HL-60 (cell line): ENCODE measurements around the gene PTPN7.

Experiments
- DNase-seq, 2 experiments: peaks; one replicate each; pipeline ENCODE4 v3.0.0-alpha.2; 2010 to 2020; ENCODE audit warnings: low read depth in 1 of 2, low spot score in 1 of 2
- H3K27ac ChIP-seq: fragments of 250-450 bp; sonication (Bioruptor Pico); replicated peaks from 2 replicates; pipeline ENCODE4 v1.5.1; 2020; ENCODE audit warnings: mild to moderate bottlenecking, moderate library complexity
- H3K27me3 ChIP-seq: fragments of 250-450 bp; sonication (Bioruptor Pico); 2 replicates; pipeline ENCODE4 v1.5.1; 2021; ENCODE audit warnings: mild to moderate bottlenecking, moderate library complexity; ENCODE audit not compliant: insufficient read depth, poor library complexity, severe bottlenecking
- H3K4me3 ChIP-seq: replicated peaks from 2 replicates; pipeline ENCODE4 v1.5.1; 2011; ENCODE audit warnings: mild to moderate bottlenecking, control low read depth, low read length; ENCODE audit not compliant: insufficient read depth
- GABPA ChIP-seq: IDR thresholded peaks from 2 replicates; pipeline ENCODE4 v1.6.1; 2012; ENCODE audit warnings: low read depth
- POLR2AphosphoS5 ChIP-seq: IDR thresholded peaks from 2 replicates; pipeline ENCODE4 v1.6.1; 2012; ENCODE audit warnings: low read depth
- SPI1 ChIP-seq: IDR thresholded peaks from 2 replicates; pipeline ENCODE4 v1.6.1; 2012; ENCODE audit warnings: low read depth, mild to moderate bottlenecking, borderline replicate concordance
- TF ChIP-seq, protein P1 (sequence below): IDR thresholded peaks from one replicate; pipeline ENCODE4 v1.5.1; 2011; ENCODE audit warnings: low read length, control low read depth, inconsistent platforms; ENCODE audit not compliant: insufficient read depth
- TF ChIP-seq, protein P2 (sequence below): IDR thresholded peaks from 2 replicates; pipeline ENCODE4 v1.6.1; 2012; ENCODE audit warnings: low read depth; ENCODE audit not compliant: insufficient replicate concordance

PTPN7 gene

DNA sequence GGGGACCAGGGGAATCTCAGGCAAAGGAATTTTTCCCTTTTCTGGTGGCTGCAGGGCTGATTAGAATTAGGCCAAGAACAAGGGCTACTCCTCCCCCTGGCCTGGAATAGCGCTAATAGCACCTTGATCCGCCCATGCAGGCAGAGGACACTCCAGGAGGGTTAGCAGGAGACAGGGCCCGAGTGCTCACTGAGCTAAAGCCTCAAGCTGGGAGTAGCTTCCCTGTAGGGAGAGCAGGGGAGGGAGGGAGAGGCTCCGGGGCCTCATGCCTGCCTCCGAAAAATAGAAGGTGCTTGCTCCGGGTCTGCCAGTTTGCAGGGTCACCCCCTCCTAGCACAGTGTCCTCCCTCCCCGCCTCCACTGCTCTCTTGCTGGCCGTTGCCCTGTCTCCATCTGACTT is 3.8 kb downstream of the PTPN7 start:
- DNase-seq: no peak

DNA sequence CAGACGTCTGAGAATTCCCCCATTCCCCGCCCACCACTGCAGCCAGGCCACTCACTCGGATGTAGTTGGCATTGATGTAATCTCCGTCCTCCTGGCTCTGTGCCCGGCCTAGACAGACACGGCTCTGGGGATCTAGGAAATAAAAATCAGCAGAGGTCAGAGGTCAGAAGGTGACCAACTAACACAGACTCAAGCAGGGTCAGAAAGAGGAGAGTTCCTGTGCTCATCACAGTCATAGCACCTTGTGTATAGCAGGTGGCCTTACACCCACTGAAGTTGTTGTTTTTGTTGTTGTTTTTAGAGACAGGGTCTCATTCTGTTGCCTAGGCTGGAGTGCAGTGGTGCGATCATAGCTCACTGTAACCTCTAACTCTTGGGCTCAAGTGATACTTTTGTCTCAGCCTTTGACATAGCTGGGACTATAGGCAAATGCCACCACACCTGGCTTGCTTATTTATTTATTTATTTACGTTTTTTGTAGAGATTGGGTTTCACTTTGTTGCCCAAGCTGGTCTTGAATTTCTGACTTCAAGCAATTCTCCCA is 4.9 kb downstream of the PTPN7 start:
- Histone ChIP-seq H3K4me3 (no peak overlapping the region), H3K27ac (no peak overlapping the region; the same call in 1 of the 2 replicates), H3K27me3 (no peaks in the 10 kb centered on the region)
- TF ChIP-seq, protein P1, sequence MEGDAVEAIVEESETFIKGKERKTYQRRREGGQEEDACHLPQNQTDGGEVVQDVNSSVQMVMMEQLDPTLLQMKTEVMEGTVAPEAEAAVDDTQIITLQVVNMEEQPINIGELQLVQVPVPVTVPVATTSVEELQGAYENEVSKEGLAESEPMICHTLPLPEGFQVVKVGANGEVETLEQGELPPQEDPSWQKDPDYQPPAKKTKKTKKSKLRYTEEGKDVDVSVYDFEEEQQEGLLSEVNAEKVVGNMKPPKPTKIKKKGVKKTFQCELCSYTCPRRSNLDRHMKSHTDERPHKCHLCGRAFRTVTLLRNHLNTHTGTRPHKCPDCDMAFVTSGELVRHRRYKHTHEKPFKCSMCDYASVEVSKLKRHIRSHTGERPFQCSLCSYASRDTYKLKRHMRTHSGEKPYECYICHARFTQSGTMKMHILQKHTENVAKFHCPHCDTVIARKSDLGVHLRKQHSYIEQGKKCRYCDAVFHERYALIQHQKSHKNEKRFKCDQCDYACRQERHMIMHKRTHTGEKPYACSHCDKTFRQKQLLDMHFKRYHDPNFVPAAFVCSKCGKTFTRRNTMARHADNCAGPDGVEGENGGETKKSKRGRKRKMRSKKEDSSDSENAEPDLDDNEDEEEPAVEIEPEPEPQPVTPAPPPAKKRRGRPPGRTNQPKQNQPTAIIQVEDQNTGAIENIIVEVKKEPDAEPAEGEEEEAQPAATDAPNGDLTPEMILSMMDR: no peak
- TF ChIP-seq, protein P2, sequence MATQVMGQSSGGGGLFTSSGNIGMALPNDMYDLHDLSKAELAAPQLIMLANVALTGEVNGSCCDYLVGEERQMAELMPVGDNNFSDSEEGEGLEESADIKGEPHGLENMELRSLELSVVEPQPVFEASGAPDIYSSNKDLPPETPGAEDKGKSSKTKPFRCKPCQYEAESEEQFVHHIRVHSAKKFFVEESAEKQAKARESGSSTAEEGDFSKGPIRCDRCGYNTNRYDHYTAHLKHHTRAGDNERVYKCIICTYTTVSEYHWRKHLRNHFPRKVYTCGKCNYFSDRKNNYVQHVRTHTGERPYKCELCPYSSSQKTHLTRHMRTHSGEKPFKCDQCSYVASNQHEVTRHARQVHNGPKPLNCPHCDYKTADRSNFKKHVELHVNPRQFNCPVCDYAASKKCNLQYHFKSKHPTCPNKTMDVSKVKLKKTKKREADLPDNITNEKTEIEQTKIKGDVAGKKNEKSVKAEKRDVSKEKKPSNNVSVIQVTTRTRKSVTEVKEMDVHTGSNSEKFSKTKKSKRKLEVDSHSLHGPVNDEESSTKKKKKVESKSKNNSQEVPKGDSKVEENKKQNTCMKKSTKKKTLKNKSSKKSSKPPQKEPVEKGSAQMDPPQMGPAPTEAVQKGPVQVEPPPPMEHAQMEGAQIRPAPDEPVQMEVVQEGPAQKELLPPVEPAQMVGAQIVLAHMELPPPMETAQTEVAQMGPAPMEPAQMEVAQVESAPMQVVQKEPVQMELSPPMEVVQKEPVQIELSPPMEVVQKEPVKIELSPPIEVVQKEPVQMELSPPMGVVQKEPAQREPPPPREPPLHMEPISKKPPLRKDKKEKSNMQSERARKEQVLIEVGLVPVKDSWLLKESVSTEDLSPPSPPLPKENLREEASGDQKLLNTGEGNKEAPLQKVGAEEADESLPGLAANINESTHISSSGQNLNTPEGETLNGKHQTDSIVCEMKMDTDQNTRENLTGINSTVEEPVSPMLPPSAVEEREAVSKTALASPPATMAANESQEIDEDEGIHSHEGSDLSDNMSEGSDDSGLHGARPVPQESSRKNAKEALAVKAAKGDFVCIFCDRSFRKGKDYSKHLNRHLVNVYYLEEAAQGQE: no peak
- no peak for TF ChIP-seq SPI1
- no peak for TF ChIP-seq GABPA
- TF ChIP-seq POLR2AphosphoS5: no peak; the same call in 1 of the 2 replicates
- peak in 1 of 2 experiments; percentile 45 for DNase-seq

More for the DNA sequence above, 3.8 kb downstream of the PTPN7 start:
- H3K27ac ChIP-seq: no peak overlapping the region; the same call in 1 of the 2 replicates
- H3K4me3 ChIP-seq: peak overlapping the region; percentile 56
- TF ChIP-seq, protein P1: no peak
- TF ChIP-seq, protein P2: no peak
- no peak for TF ChIP-seq SPI1
- H3K27me3 ChIP-seq: no peaks in the 10 kb centered on the region

DNA sequence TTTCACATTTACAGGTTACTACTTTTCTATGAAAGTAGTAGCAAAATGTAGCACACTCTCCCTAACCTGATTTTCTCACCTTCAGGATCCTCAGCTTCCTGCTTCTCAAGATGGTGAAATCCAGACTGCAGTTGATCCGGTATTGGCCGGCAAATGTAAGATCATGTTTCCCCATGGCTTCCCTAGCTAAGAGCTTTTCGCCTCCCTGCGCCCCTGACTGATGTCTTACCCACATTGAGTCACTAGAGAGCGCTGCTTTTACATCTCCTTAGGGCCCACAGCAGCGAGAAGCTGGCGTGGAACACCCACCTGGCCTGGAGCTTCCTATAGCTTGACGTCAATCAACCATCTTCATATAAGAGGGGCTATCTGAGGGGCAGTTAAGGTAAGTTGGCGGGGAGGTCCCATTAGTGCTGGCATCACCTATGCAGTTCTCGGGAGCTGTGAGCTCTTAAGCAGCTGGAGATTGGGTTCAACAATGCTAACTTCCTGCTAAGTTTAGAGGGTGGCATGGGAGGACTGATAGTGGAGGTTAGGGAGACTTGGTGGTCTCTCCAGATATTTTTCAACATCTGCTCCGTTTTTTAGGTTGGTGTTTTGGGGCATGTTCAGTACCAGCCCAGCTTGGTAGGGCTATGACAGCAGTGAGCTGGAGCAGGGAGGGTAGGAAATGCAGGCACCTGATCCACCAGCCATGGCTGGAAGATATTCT is 5.5 kb downstream of the PTPN7 start:
- TF ChIP-seq, protein P1: peak; percentile 31
- TF ChIP-seq POLR2AphosphoS5: no peak
- TF ChIP-seq SPI1: no peak
- TF ChIP-seq GABPA: no peak
- TF ChIP-seq, protein P2: no peak
- Histone ChIP-seq H3K27me3 (no peaks in the 10 kb centered on the region), H3K27ac (no peak overlapping the region), H3K4me3 (no peak overlapping the region)
- DNase-seq: peak; percentile 54 to 82
